A549 treated with Mapracorat at 1 μM for 4 hours (cell line): ENCODE data around the gene ZNF205. TPM values are rescaled to one million over a fixed set of nuclear protein-coding genes. Genes with fewer than 3 reads are reported as not detected.

Source experiments
- total RNA-seq: library from RNA; stranded (reverse); fragments of 200-300 nt; extraction: Qiagen RNA extraction; gene quantifications from 5 replicates; pipeline ENCODE4 v1.2.3, GENCODE V29; 2022

The ZNF205 gene
- total RNA-seq, result 11.6 to 15.7 TPM (median 14.4 TPM) in 5 replicates

GRCh38 chr16:3112058-3112880 is at the start of gene ZNF205:
Gene ZNF205 (plus strand): TSS chr16:3112586. CDS start chr16:3113431, 845 bp downstream.

DNA sequence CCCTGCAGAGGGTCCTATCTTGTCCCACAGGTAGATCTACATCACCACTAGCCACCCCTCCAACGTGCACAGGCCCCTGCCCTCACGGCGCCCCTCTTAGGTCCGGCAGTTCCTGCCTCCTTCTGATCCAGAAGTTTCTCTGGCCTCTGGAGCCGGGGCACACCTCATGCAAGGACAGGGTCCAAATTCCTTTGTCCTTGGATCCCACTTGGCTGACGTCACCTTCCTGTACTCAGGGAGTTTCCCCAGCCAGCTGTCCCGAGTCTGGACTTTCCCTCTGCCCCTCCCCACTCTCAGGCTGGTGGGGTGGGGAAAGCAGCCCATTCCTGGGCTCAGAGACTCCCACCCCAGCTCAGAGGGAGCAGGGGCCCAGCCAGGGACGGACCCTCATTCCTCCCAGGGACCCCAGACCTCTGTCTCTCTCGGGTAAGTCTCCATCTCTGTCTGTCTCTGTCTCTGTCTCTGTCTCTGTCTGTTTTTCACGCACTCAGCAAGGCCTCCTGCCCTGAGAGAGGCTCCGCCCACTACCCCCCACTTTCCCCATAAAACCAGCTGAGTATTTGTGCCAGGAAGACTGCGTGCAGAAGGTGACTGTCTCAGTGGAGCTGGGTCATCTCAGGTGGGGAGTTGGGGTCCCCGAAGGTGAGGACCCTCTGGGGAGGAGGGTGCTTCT is 47.2 kb upstream of the ZNF205 start, which contains the start of gene IL32:
Gene IL32 (plus strand): TSS at position 572 of the 673 bp plus-strand sequence. CDS start 172 bp downstream, outside the sequence.

DNA sequence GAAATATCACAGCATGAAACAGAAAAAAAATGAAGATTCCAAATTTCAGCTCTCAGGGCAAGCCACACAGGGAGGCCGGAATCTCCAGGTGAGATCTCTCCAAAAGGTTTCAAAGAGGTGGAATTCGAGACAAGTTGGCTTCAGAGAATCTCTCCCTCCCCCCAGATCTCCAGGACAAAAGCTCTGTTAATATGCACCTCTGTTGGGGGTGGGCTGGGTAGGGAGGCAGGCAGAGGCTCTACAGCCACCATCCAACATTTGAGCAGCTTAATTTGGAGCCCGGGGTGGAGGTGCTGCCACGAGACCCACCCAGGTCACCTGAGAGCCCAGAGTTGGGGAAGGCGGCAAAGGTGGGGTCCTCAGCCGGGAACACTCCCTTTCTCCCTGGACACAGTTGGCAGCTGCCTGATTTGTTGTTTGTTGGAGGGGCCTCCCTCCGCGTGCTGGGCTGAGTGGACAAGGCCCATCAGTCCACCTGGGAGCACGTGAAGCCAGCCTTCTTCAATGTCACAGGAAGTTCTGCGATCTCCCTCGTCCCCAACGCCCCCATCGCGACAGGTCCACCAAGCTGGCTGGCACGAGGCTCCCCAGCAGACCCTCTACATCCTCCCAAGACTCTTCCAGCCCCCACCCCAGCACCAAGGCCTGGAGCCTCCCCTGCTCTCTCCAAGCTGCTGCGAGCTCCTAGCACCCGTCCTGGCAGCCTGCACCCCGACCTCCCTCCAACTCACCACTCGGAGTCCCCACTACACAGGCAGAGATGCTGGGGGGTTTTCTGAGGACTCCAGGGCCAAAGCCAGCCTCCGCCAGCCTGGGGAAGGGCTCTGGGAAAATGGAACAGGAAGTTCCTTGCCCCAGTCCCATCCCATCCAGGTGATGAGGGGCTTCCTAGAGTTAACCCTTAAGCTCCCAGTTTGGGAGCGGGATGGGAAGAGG is 13.7 kb upstream of the ZNF205 start, which contains the start of gene ZSCAN10:
Gene ZSCAN10 (minus strand): TSS at position 836 of the 936 bp plus-strand sequence. CDS start 6,357 bp downstream, outside the sequence.

DNA sequence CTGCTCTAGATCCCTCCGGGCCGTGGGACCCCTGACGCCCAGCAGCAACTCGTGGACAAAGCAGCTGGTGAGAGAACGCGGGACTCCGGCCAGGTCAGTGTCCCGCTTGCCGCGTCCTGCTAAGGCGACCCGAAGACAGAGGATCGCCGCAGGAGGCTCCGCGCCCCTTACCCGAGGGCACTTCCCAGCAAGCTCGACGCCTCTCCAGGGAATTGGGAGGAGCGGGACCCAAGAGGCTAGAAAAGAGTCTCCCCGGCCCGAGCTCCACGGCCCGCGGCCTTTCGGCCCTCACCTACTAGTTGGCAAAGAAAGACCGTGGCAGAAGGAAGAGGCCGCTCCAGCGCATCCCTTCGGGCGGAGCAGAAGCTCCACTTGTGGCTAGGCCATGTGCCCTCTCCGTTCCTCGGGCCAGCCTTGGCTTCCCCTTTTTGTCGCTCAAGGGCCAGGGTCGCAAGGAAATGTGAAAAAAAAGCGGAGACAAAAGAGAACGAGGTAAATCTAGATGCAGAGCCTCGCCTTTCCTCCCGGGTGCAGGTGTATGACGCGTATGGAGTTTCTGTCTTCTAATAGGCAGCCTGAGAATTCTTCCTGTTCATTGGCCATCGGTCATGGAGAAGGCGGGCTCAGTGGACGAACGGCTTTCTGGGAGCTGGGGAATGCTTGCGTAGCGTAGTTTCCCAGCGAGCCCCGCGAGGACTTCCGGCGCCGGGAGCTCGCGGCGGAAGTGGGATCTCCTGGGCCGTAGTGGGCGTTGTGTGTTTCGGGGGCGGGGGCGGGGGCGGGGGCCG is 22.1 kb downstream of the ZNF205 start, which contains the start of gene ZNF213:
Gene ZNF213 (plus strand): TSS at position 692 of the 788 bp plus-strand sequence. CDS start 2,252 bp downstream, outside the sequence.

Other genes starting within 250 kb of the ZNF205 start
- gene FLYWCH2, start 229.4 kb upstream of the ZNF205 start, total RNA-seq, result 46.9 to 54.5 TPM (median 51.5 TPM) in 5 replicates
- gene FLYWCH1, start 200.7 kb upstream of the ZNF205 start, total RNA-seq, result 17.9 to 33.6 TPM (median 27.0 TPM) in 5 replicates
- 0.88 to 2.6 TPM (median 2.2 TPM) in 5 replicates for gene KREMEN2, start 148.3 kb upstream of the ZNF205 start, total RNA-seq
- gene PAQR4, start 143.2 kb upstream of the ZNF205 start, total RNA-seq, result 34.2 to 48.3 TPM (median 47.2 TPM) in 5 replicates
- gene PKMYT1, start 132.1 kb upstream of the ZNF205 start, total RNA-seq, result 59.8 to 103 TPM (median 91.1 TPM) in 5 replicates
- gene CLDN9, start 99.7 kb upstream of the ZNF205 start, total RNA-seq, result 0.30 to 0.42 TPM (median 0.37 TPM) in 5 replicates
- gene CLDN6, start 94.4 kb upstream of the ZNF205 start, total RNA-seq, result 0.07 to 0.42 TPM (median 0.34 TPM) in 5 replicates
- 455 to 639 TPM (median 557 TPM) in 5 replicates for gene TNFRSF12A, start 92.2 kb upstream of the ZNF205 start, total RNA-seq
- gene HCFC1R1, start 88.6 kb upstream of the ZNF205 start, total RNA-seq, result 231 to 250 TPM (median 239 TPM) in 5 replicates
- 24.3 to 38.0 TPM (median 32.1 TPM) in 5 replicates for gene THOC6, start 88.6 kb upstream of the ZNF205 start, total RNA-seq
- not detected in 5 replicates for gene BICDL2, start 75.6 kb upstream of the ZNF205 start, total RNA-seq
- 0.78 to 1.4 TPM (median 0.94 TPM) in 5 replicates for gene MMP25, start 66.0 kb upstream of the ZNF205 start, total RNA-seq
- gene IL32, start 46.9 kb upstream of the ZNF205 start, total RNA-seq, result 21.6 to 34.9 TPM (median 26.1 TPM) in 5 replicates
- 0.20 TPM in 1 of 5 replicates, not detected in the others for gene ZSCAN10, start 13.3 kb upstream of the ZNF205 start, total RNA-seq
- 7.4 to 12.9 TPM (median 11.6 TPM) in 5 replicates for gene ZNF213, start 22.4 kb downstream of the ZNF205 start, total RNA-seq
- gene OR1F1, start 75.6 kb downstream of the ZNF205 start, total RNA-seq, result 0.17 to 0.65 TPM (median 0.43 TPM) in 4 of 5 replicates, not detected in the other
- gene ZNF200, start 122.6 kb downstream of the ZNF205 start, total RNA-seq, result 7.4 to 8.2 TPM (median 7.6 TPM) in 5 replicates
- gene MEFV, start 144.0 kb downstream of the ZNF205 start, total RNA-seq, result 0.12 TPM in 1 of 5 replicates, not detected in the others
- gene ZNF263, start 170.9 kb downstream of the ZNF205 start, total RNA-seq, result 35.5 to 41.1 TPM (median 37.1 TPM) in 5 replicates
- 0.59 to 1.5 TPM (median 1.3 TPM) in 5 replicates for gene TIGD7, start 192.8 kb downstream of the ZNF205 start, total RNA-seq
- 9.7 to 10.6 TPM (median 10.2 TPM) in 5 replicates for gene ZNF75A, start 192.9 kb downstream of the ZNF205 start, total RNA-seq
- gene OR2C1, start 243.3 kb downstream of the ZNF205 start, total RNA-seq, result not detected in 5 replicates